Smooth muscle cell of the coronary artery (primary cell): Measurements from ENCODE around the gene GPR179. TPM values are rescaled to one million over a fixed set of nuclear protein-coding genes. Genes with fewer than 3 reads are reported as not detected.

ENCODE experiments used
- total RNA-seq: library from RNA; depleted of rRNA; stranded (reverse); fragments of >200 nt; gene quantifications from 2 replicates; pipeline ENCODE4 v1.2.3, GENCODE V29; 2014; ENCODE audit warnings: low replicate concordance

The GPR179 gene
- total RNA-seq, result not detected in 2 replicates

GRCh38 chr17:38343608-38344419 lies at the start of gene GPR179:
Gene GPR179 (minus strand): TSS chr17:38343956. CDS start chr17:38343789, 167 bp downstream.

DNA sequence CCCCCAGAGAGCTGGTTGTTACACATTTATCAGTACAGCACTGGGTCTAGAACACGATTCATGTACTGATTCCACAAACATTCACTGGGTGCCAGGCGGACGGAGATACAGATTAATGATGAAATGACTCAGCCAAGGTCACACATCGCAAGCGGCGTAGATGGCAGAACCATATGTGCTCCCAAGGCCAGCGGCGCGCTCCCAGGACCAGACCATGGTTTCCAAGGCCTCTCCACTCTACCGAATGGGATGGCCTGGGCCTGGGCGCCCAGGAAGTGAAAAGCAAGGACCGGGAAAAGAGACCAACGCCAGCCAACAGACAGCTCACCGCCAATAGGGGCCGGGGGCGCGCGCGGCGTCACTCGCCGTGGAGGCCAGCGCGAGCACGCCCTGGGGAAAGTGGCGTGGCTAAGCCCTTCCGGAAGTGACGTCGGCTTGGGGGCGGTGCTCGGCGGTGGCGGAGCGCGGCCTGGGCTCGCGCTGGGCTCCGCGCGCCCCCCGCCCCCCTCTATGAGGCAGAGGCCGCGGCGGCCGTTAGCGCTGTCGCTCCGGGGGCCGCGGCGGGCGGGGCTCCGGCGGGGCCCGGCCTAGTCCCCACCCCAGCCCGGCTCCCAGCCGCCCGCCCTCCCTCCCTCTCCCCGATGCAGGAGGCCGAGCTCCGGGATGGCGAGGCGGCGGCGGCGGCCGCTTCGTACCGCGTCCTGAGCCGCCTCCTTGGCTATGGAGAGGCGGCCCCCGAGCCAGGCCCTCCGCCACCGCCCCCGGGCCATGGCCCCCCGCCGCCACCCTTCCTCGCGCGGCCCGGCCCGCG lies 7.9 kb upstream of the GPR179 start, which contains the start of gene SOCS7:
SOCS7 (plus strand) TSS at position 433 of the 811 bp plus-strand sequence; CDS start at position 642, 209 bp downstream.

DNA sequence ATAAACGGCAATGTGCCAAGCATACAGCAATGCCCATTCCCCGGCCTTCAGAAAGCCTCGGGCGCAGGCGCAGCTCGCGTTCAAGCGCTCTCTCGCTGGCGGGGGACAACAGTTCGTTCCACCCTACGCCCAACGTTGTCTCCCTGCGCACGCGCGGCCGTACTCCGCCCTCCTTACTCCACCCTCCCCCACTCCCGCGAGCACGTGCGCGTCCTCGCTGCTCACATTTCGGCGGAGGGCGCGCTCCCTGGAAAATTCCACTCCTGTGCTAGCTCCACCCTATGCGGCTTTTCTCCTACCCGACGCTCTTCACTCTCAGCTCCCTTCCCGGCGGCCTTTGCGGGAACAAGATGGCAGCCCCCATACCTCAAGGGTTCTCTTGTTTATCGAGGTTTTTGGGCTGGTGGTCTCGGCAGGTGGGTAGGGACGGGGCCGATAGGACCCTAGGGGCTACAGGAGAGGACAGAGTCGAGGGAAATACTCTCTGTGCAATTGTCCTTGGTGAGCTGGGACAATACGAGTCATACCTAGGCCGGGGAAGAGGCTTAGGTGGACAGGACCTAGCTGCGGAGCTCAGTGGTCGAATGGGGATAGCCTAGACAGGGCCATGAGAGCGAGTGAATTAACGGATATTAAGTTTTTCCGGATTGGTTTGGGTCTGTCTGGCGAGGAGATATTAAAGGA lies 46.8 kb downstream of the GPR179 start, which contains the start of gene MRPL45:
MRPL45 (plus strand) TSS at position 335 of the 684 bp plus-strand sequence; CDS start at position 351, 16 bp downstream.

Other genes with a start within 250 kb of the GPR179 start
- gene TBC1D3E, start 216.0 kb downstream of the GPR179 start, total RNA-seq, result not detected in 2 replicates
- not detected in 2 replicates for gene TBC1D3, start 151.4 kb downstream of the GPR179 start, total RNA-seq
- gene MRPL45, start 46.8 kb downstream of the GPR179 start, total RNA-seq, result 19.7 and 22.7 TPM in 2 replicates
- 8.3 and 9.5 TPM in 2 replicates for gene SOCS7, start 7.9 kb upstream of the GPR179 start, total RNA-seq
- 9.8 and 18.7 TPM in 2 replicates for gene ARHGAP23, start 84.5 kb upstream of the GPR179 start, total RNA-seq